MCF 10A (cell line): Measurements from ENCODE around the gene WASF3. TPM values are rescaled to one million over a fixed set of nuclear protein-coding genes. Genes with fewer than 3 reads are reported as not detected.

ENCODE experiments used
- BruUV-seq: library from RNA; stranded (reverse); fragments of 400-500 nt; replicated peaks from 2 replicates; lab custom pipeline; 2021; lab: Mats Ljungman, UMichigan
- CTCF ChIA-PET: fragments of 300-600 bp; sonication (Branson Sonifier 250); formaldehyde crosslinking; extraction: SDS; loops from one replicate; lab custom pipeline; 2021; ENCODE audit warnings: antibody characterized with exemption, inconsistent platforms; lab: Yijun Ruan, JAX
- POLR2A ChIA-PET: fragments of 300-600, 350-650 bp; sonication (Branson Sonifier 250); formaldehyde crosslinking; extraction: SDS; loops from one replicate; lab custom pipeline; 2020; ENCODE audit warnings: antibody characterized with exemption, inconsistent platforms; lab: Yijun Ruan, JAX
- DNase-seq: peaks from one replicate; pipeline ENCODE4 v3.0.0-alpha.2; 2018; ENCODE audit not compliant: unreplicated experiment
- H3K27ac Mint-ChIP-seq: one replicate; pipeline ENCODE4 v1.8.0; 2022; ENCODE audit warnings: mild to moderate bottlenecking, low read depth, mixed read lengths; ENCODE audit not compliant: unreplicated experiment
- H3K27me3 Mint-ChIP-seq: one replicate; pipeline ENCODE4 v1.8.0; 2022; ENCODE audit warnings: mixed read lengths; ENCODE audit not compliant: insufficient read depth, unreplicated experiment
- H3K36me3 Mint-ChIP-seq: one replicate; pipeline ENCODE4 v1.8.0; 2022; ENCODE audit warnings: mild to moderate bottlenecking, moderate library complexity, mixed read lengths; ENCODE audit not compliant: insufficient read depth, unreplicated experiment
- H3K4me1 Mint-ChIP-seq: one replicate; pipeline ENCODE4 v1.8.0; 2022; ENCODE audit warnings: mixed read lengths; ENCODE audit not compliant: insufficient read depth, unreplicated experiment
- H3K4me3 Mint-ChIP-seq: one replicate; pipeline ENCODE4 v1.8.0; 2022; ENCODE audit warnings: mild to moderate bottlenecking, moderate library complexity, mixed read lengths; ENCODE audit not compliant: unreplicated experiment
- H3K9me3 Mint-ChIP-seq: one replicate; pipeline ENCODE4 v1.8.0; 2022; ENCODE audit warnings: mixed read lengths; ENCODE audit not compliant: unreplicated experiment
- intact Hi-C: fragments of 100-400 bp; cut with micrococcal nuclease; formaldehyde crosslinking; loops from 2 replicates; pipeline ENCODE4 v1.14.1; 2022
- total RNA-seq: library from RNA; stranded (reverse); gene quantifications from 2 replicates; pipeline ENCODE4 v1.2.3, GENCODE V29; 2022
- TF ChIP-seq, protein P1 (sequence below): fragments of 200-600 bp; IDR thresholded peaks from one replicate; pipeline ENCODE4 v1.8.0; 2022; ENCODE audit warnings: antibody characterized with exemption, mild to moderate bottlenecking; ENCODE audit not compliant: unreplicated experiment

WASF3 gene
- total RNA-seq, 1 experiment from 2014 or later = 24.0 TPM

DNA sequence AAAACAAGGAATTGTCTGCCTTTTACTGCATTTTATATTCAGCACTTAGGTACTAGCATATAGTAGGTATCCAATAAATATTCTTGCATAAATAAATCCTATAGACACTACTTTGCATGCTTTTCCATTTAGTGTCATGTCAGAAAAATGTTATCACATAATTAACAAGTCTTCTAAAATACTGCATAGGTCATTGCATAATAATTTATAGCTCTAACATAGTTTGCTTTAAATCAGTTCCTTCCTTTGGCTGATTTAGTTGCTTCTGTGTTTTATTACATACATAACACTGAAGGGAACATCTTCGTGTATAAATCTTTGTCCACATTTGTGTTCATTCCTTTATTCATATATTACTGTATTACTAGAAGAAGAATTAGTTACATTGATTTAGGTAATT is 36.2 kb downstream of the WASF3 start:
- Mint-ChIP-seq H3K36me3 (peaks cover 7% of the 10 kb centered on the region), H3K4me1 (peaks cover 6% of the 10 kb centered on the region), H3K9me3 (peaks cover 12% of the 10 kb centered on the region), H3K4me3 (no peak overlapping the region), H3K27ac (no peak overlapping the region), H3K27me3 (no peaks in the 10 kb centered on the region)
- intact Hi-C loops = no loop called here
- ChIA-PET POLR2A (interaction anchor here (0.9 kb wide), 1 partner anchor 22 kb away, joined by 3 read pairs; no protein-coding TSS in a partner anchor), CTCF (interaction anchor here (1.4 kb wide), 1 partner anchor 12 kb away, joined by 6 read pairs; no protein-coding TSS in a partner anchor)
- TF ChIP-seq, protein P1, sequence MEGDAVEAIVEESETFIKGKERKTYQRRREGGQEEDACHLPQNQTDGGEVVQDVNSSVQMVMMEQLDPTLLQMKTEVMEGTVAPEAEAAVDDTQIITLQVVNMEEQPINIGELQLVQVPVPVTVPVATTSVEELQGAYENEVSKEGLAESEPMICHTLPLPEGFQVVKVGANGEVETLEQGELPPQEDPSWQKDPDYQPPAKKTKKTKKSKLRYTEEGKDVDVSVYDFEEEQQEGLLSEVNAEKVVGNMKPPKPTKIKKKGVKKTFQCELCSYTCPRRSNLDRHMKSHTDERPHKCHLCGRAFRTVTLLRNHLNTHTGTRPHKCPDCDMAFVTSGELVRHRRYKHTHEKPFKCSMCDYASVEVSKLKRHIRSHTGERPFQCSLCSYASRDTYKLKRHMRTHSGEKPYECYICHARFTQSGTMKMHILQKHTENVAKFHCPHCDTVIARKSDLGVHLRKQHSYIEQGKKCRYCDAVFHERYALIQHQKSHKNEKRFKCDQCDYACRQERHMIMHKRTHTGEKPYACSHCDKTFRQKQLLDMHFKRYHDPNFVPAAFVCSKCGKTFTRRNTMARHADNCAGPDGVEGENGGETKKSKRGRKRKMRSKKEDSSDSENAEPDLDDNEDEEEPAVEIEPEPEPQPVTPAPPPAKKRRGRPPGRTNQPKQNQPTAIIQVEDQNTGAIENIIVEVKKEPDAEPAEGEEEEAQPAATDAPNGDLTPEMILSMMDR = no peak
- no TSS peak for BruUV-seq
- no peak for DNase-seq

DNA sequence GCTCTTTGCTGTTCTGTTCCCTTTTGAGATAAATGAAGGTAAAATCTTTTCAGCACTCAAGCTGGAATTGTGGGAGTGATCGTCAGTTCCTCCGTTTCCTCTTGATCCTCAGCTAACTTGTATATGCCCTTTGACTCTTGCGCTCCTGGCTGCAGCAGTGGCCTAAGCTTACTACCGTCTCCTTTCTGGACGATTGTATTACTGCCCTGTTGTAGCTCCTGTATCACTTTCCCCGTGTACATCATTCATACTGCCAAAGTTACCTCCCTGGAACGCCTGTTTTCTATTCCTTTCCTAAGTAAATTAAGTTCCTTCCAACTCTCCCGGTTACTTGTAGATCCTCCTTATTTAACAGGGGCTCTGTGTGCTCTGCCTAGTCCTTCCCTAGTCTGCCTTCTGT is 36.9 kb downstream of the WASF3 start:
- H3K9me3 Mint-ChIP-seq = peaks cover 12% of the 10 kb centered on the region
- no peak for DNase-seq
- intact Hi-C loops = no loop called here
- peaks cover 7% of the 10 kb centered on the region for H3K36me3 Mint-ChIP-seq
- POLR2A ChIA-PET = interaction anchor here (0.7 to 0.9 kb wide), 2 partner anchors 15 to 22 kb away, joined by 3 to 5 read pairs; no protein-coding TSS in a partner anchor
- BruUV-seq = no TSS peak
- CTCF ChIA-PET = interaction anchor here (1.4 kb wide), 1 partner anchor 12 kb away, joined by 6 read pairs; no protein-coding TSS in a partner anchor
- peaks cover 6% of the 10 kb centered on the region for H3K4me1 Mint-ChIP-seq
- no peaks in the 10 kb centered on the region for H3K27me3 Mint-ChIP-seq
- TF ChIP-seq, protein P1 = no peak
- H3K27ac Mint-ChIP-seq = no peak overlapping the region
- no peak overlapping the region for H3K4me3 Mint-ChIP-seq

GRCh38 chr13:26596458-26596857 is 39.0 kb downstream of the WASF3 start:
- H3K27me3 Mint-ChIP-seq = no peaks in the 10 kb centered on the region
- peaks cover 7% of the 10 kb centered on the region for H3K4me1 Mint-ChIP-seq
- peaks cover 12% of the 10 kb centered on the region for H3K9me3 Mint-ChIP-seq
- no peak overlapping the region for H3K27ac Mint-ChIP-seq
- BruUV-seq = no TSS peak
- ChIA-PET POLR2A (interaction anchor here (1.0 to 1.9 kb wide), 3 partner anchors 9 to 38 kb away, joined by 3 read pairs; no protein-coding TSS in a partner anchor), CTCF (interaction anchor here (1.1 kb wide), 1 partner anchor 18 kb away, joined by 4 read pairs; no protein-coding TSS in a partner anchor)
- TF ChIP-seq, protein P1 = no peak
- peaks cover 7% of the 10 kb centered on the region for H3K36me3 Mint-ChIP-seq
- H3K4me3 Mint-ChIP-seq = no peak overlapping the region
- no peak for DNase-seq
- intact Hi-C loops = no loop called here

DNA sequence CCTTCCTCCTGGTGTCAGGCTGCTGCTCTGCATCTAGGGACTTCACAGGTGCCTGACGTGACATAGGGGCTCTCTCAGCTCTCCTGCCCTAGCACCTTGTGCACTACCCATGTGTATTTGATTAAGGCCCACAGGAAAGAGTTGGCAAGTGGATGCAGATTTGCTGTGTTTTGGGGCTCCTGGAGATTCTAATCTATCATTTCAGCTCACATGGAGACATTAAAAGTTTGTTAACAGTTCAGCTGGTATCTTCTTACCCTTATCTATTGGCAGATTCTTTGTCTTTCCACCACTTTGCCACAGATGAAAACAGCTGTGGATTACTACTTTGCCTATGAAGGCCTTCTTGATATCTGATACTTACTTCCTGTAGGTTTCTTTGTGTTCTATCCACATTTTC is 41.9 kb downstream of the WASF3 start:
- no peak for DNase-seq
- ChIA-PET POLR2A (interaction anchor here (0.5 to 1.6 kb wide), 2 partner anchors 15 to 52 kb away, joined by 3 to 5 read pairs; no protein-coding TSS in a partner anchor), CTCF (interaction anchor here (1.4 to 1.5 kb wide), 2 partner anchors 35 to 103 kb away, joined by 5 read pairs; no protein-coding TSS in a partner anchor)
- Mint-ChIP-seq H3K4me1 (peaks cover 32% of the 10 kb centered on the region), H3K9me3 (peaks cover 12% of the 10 kb centered on the region), H3K36me3 (peaks cover 7% of the 10 kb centered on the region), H3K4me3 (no peak overlapping the region), H3K27me3 (no peaks in the 10 kb centered on the region), H3K27ac (no peak overlapping the region)
- intact Hi-C loops = no loop called here
- TF ChIP-seq, protein P1 = no peak
- no TSS peak for BruUV-seq
